Effector CD8-positive, alpha-beta T cell (primary cell): ENCODE results near the gene YWHAG.
"Not testable (repeated sequence)": the region's sequence is repeated elsewhere in the genome, so short reads cannot be mapped to it uniquely, and the experiment has no call there.

Experiments
- DNase-seq: peaks from one replicate; lab custom pipeline; 2025; lab: John Stamatoyannopoulos, UW
- total RNA-seq, 4 experiments: gene quantifications; one replicate each; lab custom pipeline; 2026; lab: John Stamatoyannopoulos, UW

The YWHAG gene
- total RNA-seq: 66.2 to 115 (median 90.2) reads per million in 4 experiments

DNA sequence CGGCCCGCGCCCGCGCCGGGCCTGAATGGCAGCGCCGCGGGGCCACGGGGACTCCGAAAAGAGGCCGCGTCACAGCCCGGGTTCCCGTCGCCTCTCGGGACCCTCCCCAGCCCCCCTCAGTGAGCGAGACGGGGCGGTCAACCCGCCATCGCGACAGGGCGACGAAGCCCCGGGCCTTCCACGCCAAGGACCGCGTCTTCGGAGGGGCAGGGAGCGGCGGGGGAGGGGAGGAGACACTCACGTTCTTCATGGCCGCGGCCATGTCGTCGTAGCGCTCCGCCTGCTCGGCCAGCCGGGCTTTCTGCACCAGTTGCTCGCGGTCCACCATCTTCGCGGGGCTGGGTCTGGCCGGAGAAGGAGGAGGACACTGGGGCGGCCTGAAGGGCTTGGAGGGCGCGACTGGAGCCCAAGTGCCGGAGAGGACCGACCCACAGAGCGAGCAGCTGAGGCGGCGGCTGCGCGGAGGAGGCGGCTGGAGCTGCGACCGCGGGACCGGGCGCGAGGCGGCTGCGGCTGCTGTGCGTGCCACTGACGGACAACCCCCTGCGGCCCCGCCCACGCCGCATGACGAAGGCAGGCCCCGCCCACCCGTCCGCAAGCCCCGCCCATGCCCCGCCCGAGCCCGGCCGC lies at the start of gene YWHAG:
Gene YWHAG (minus strand): TSS at position 511 of the 630 bp plus-strand sequence. CDS start 183 bp downstream, at position 328.
- peak; percentile 87 for DNase-seq

DNA sequence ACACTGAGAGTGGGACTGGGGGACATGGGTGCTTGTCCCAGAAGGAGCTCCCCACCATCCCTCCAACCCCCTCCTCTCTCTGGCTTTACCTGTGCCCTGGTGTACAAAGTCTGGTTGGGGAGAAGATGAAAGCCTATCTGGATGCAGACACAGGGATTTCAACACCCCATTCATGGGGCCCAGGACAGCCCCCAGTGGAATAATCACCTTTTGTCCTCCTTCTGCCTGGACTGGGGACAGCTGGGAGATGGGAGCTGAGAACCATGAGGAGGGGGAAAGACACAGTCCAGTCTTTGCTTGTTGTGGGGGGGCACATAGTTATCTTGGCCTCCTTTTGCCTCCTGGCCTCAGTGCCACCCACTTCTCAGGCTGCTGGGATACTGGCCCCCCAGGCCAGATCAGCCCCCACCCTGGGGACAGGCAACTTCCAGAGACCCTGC lies 49.4 kb upstream of the YWHAG start:
- no peak for DNase-seq

DNA sequence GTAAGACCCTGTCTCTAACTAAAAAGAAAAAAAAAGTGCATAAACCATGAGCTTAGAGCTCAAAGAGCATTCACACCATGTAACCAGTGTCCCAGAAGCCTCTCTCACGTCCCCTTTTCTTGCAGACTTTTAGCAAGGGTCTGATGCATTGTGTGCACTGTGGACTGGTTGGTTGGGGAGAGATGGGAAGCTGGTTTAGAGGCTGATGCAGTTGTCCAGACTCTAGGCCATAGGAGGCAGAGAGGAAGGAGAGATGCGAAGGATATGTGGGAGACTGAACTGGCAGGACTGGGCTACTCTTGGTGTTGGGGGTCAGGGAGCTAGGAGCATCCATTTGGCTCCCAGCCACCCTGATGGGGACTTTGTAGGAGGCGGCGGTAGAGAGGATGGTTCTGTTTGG lies 48.9 kb upstream of the YWHAG start:
- DNase-seq: no peak

DNA sequence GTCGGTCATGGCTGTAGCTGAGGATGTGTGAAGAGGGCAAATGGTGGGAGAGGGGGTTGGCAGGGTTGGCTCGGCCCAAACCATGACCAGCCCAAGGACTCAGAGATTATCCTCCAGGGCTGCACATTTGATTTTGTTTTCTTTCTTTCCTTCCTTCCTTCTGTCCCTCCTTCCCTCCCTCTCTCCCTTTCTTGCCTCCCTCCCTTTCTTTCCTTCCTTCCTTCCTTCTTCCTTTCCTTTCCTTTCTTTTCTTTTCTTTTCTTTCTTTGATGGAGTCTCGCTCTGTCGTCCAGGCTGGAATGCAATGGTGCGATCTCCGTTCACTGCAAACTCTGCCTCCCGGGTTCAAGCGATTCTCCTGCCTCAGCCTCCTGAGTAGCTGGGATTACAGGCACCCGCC lies 46.9 kb upstream of the YWHAG start:
- DNase-seq: no peak

DNA sequence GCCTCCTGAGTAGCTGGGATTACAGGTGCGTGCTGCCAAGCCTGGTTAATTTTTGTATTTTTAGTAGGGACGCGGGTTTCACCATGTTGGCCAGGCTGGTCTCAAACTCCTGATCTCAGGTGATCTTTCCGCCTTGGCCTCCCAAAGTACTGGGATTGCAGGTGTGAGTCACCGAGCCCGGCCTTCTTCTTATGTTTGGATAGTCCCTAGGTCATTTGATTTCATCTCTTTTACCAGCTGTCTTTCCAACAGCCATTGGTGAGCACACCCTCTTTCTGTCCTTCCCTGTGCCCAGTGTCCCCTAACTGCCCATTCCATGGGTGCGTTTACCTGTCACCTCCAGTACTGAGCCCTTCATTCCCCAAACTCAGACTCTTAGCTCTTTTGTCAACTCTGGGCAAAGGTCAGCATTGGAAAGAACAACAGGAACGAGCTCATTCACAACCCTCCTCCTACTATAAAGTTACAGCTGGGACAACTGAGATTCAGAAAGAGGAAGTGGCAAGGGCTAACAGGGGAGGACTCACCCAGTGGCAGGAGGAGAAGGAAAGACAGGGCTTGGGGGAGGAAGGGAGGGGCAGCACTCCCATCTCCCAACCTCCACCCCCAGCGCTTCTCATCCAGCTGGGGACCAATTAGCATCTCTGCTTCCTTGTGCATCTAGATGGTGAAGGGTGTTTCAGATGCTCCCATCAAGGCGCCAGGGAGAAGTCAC lies 45.1 kb upstream of the YWHAG start:
- no peak for DNase-seq

DNA sequence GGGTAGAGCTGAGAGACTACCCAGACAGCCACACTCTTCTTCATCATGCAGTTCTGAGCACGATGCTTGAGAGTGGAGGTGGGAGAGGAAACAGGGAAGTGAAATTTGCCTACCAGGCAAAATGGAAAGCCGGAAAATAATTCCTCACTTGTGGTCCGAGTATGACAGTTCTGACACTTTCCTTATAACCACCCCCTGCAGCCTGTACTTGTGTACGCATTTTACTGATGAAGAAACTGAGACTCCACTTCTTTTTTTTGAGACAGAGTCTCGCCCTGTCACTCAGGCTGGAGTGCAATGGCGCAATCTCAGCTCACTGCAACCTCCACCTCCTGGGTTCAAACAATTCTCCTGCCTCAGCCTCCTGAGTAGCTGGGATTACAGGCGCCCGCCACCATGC lies 44.3 kb upstream of the YWHAG start:
- not testable (repeated sequence) for DNase-seq

DNA sequence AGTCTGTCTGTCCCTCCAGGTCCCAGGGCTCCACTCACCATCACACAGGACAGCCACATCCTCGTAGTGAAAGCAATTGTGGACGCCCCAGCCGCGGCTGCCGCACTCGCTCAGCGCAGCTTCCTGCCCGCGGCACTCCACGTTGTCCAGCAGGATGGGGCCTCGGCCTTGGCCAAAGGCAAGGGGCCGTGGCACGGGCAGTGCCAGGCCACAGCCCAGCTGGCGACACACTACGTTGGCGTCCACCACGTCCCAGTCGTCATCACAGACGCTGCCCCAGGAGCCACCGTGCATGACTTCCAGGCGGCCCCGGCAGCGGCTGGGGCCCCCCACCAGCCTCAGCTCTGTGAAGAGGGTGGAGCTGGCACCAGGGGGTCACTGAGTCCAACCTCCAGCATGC lies 41.5 kb upstream of the YWHAG start:
- no peak for DNase-seq

DNA sequence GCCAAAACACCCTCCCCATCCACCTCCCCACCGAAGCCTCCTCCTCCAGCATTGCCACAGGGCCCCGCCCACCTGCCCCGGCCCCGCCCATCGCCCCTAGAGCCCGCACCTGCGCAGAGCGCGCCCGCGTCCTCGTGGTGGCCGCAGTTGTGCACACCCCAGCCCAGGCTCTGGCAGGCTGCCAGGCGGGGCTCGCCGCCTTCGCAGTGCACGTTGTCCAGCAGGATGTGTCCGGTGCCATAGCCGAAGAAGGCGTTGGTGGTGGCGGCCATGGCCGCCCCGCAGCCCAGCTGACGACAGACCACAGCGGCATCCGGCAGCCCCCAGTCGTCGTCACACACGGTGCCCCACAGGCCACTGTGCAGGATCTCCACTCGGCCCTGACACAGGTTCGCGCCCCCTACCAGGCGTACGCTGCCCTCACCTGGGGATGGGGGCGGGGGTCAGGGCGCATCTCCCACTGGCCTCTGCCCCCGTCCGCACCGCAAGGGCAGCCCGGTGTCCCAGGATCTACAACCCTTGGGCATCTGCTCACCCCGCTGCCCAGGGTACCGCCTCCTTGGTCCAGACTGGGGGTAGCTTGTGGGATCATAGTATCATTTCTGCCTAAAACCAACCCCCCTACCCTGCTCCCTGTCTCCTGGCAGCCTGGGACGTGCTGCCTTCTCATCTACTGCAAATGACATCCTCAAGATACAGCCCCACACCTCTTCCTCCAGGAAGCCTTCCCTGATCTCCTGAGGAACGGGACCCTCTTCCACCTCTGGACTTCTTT lies 38.8 kb upstream of the YWHAG start:
- DNase-seq: peak; percentile 79

DNA sequence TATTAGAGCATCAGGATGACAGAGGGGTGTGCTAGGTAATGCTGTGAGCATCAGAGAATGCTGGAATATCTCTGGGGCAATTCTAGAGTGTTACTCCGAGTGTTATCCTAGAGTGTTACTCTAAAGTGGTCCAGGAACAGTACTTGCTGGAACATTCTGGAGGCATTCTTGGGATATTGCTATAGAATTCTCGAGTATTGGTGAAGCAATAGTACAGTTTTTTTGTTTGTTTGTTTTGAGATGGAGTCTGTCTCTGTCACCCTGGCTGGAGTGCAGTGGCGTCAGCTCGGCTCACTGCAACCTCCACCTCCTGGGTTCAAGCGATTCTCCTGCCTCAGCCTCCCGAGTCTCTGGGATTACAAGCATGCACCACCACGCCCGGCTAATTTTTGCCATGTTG lies 38.1 kb upstream of the YWHAG start:
- no peak for DNase-seq

DNA sequence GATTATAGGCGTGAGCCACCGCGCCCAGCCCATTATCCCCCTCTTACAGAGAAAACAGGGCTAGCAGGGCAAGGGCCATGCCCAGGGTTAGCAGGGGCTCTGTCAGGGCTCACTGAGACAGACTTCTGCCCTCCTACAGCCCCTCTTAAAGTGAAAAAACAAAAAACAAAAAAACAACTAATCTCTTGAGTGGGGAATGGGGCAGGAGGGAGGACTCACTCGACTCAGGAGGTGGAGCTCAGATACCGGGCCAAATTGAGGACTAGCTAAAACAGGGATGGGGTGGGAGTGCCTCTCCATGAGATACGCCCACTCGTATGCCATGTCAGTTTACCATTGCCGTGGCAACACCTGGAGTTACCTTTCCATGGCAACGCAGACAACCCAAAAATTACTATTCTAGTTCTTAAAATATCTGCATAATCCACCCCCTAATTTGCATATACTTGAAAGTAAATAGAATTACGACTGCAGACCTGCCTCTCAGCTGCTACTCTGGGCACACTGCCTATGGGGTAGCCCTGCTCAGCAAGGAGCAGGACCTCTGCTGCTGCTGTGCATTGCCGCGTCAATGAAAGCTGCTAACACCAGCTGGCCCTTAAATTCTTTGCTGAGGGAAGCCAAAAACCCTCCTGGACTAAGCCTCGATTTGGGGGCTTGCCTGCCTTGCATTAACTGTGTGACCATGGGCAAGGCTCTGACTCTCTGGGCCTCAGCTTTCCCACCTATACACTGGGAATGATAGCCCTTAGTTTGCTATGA lies 37.4 kb upstream of the YWHAG start:
- no peak for DNase-seq

DNA sequence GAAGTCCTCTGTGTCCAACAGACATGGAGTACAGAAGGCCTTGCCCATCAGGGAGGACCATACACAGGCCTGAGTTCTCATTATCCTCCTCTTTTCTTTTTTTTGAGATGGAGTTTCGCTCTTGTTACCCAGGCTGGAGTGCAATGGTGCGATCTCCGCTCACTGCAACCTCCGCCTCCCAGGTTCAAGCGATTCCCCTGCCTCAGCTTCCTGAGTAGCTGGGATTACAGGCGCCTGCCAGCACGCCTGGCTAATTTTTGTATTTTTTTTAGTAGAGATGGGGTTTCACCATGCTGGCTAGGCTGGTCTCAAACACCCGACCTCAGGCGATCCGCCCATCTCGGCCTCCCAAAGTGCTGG lies 36.8 kb upstream of the YWHAG start:
- DNase-seq: not testable (repeated sequence)

DNA sequence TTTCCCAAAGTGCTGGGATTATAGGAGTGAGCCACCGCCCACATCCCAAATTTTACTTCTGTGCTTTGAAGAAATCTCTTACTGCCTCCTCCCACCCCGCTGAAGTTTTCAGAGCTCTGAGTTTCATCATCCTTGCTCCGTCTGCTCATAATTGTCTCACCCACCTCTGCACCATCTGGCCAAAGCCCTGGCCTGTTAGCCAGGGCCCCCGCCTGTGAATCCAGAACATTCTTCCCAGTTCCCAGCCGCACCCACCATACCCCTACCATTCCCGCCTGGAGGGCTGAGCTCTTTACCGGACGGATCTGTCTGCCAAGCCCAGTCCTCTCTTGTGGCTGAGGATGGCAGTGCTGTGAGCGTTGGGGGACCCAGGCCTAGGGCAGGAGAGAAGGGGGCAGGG lies 36.2 kb upstream of the YWHAG start:
- no peak for DNase-seq

DNA sequence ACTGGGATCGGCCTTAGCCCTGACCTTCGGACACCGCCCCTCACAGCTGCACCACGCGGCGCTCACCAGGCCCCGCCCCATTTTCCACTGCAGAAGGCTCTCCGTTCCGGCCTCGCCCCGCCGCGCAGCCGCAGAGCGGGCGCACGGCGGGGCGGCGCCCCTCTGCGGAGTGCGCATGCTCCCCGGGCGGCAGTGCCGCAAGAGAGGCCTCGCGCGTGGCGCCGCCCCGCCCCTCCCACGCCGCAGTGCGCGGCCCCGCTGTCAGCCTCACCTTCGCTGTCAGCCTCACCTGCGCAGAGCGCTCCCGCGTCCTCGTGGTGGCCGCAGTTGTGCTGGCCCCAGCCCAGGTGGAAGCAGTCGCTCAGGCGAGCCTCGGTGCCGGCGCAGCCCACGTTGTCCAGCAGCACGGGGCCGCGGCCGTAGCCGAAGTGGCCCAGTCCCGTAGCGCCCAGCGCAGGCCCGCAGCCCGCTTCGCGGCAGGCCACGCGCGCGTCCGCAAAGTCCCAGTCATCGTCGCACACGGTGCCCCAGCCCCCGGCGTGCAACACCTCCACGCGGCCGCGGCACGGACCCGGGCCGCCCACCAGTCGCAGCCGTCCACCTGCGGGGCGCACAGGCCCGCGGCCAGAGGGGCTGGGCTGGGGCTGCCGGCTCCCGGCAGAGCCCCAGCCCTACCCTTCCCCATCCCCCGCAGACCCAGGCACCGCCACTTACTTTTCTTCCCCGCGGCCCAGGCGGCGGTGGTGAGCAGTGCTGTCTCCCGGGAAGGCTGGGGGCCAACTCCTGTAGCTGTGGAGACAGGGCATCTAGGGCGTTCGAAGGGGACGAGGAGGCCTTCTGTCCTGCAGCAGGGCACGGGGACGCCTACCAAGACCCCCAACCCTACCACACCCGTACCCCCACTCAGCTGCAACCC lies 34.6 kb upstream of the YWHAG start:
- peak; percentile 86 for DNase-seq

DNA sequence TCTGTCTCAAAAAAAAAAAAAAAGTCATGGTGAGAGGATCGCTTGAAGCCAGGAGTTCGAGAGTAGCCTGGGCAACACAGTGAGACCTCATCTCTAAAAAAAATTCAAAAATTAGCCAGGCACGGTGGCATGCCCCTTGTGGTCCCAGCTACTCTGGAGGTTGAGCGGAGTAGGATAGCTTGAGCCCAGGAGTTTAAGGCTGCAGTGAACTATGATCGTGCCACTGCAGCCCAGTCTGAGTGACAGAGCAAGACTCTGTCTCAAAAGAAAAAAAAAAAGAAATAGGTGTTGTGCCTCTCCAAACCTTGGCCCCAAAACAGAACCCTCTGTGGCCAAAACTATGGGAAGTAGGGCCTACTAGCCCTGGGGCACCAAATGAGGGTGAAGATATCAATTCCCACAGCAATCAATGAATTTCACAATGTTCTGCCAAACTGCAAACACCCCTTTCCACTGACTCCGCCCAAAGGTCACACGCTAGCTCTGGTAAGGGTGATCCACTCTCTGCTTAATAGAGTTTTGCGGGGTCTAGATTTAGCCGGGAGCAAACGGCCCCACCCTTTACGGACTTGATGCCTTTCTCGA lies 33.8 kb upstream of the YWHAG start:
- DNase-seq: no peak

DNA sequence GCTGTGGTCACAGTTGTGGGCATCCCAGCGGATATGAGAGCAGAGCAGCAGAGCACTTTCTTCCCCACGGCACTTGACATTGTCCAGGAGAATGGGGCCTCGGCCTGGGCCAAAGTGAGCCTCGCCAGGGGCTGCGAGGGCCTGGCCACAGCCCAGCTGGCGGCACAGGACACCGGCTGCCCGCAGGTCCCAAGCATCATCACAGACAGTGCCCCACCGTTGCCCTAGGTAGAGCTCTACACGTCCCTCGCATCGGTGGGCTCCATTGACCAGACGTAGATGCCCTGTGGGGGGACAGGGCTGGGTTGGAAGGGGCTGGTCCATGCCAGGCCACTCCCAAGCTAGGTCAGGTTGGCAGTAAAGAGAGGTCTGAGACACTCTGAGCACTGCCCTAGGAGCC lies 31.3 kb upstream of the YWHAG start:
- no peak for DNase-seq

DNA sequence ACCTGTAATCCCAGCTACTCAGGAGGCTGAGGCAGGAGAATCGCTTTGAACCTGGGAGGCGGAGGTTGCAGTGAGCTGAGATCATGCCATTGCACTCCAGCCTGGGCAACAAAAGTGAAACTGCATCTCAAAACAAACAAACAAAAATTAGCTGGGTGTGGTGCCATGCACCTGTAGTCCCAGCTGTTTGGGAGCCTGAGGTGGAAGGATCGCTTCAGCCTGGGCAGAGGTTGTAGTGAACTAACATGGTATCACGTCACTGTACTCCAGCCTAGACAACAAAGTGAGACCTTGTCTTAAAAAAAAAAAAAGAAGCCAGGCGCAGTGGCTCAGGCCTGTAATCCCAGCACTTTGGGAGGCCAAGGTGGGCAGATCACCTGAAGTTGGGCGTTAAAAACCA lies 29.0 kb upstream of the YWHAG start:
- not testable (repeated sequence) for DNase-seq

DNA sequence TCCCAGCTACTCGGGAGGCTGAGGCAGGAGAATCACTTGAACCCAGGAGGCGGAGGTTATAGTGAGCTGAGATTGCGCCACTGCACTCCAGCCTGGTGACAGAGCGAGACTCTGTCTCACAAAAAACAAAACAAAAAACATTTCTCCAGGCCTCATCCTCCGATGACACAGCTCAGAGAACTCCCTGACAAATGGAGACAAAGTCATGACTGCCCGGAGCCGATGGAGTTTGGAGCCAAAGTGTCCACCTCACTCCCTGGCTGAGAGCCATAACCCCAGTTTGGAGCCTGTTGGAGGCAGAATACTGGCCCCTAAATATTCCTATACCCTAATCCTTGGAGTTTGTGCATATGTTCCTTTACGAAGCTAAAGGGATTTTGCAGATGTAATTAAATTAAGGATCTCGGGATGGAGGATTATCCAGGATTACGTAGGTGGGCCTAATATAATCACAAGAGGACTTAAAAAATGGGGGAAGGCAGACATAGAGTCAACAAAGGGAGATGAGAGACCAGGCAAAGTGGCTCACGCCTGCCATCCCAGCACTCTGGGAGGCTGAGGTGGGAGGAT lies 28.0 kb upstream of the YWHAG start:
- DNase-seq: no peak

DNA sequence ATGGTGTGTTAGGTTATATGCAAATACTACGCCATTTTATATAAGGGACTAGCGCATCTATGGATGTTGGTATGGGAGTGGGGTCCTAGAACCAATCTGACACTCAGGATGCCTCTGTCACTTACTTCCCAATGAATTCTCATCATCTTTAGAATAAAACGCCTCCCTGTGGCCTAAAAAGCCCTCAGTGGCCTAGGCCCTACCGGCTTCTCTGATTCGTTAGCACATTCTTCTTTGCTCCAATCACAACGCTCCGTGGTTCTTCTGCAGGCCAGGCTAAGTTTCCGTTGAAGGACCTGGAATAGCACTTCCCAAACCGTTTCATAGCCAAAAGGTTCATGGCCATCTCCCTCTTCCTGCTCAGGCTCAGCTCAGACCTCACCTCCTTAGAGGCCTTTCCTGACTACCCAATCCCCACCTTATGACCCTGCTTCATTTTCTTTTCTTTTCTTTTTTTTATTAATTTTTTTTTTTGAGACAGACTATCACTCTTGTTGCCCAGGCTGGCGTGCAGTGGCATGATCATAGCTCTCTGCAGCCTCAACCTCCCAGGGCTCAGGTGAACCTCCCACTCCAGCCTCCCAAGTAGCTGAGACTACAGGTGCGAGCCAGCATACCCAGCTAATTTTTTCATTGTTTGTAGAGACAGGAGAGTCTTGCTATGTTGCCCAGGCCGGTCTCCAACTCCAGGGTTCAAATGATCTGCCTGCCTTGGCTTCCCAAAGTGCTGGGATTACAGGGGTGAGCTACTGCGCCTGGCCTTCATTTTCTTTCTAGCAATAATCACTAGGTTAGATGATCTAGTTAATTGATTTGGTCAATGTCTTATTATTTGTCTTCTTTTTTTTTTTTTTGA lies 24.5 kb upstream of the YWHAG start:
- no peak for DNase-seq

DNA sequence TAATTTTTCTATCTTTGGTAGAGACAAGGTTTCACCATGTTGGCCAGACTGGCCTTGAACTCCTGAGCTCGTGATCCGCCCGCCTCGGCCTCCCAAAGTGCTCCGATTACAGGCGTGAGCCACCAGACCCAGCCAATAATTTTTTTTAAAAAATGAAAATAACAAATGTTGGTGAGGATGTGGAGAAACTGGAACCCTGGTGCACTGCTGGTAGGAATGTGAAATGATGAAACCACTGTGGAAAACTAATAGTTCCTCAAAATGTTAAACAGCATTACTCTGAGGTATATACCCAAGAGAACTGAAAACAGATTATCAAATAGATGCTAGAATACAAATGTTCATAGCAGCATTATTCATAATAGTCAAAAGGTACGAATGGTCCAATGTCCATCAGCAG lies 23.0 kb upstream of the YWHAG start:
- DNase-seq: no peak

DNA sequence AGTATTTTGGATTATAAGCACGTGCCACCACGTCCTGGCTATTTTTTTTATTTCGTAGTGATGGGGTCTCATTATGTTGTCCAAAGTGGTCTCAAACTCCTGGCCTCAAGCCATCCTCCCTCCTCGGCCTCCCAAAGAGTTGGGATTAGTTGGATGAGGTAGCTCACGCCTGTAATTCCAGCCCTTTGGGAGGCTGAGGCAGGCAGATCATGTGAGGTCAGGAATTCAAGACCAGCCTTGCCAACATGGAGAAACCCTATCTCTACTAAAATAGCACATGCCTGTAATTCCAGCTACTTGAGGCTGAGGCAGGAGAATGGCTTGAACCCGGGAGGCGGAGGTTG lies 21.8 kb upstream of the YWHAG start:
- no peak for DNase-seq
